ENCODE measurements around the gene EHMT1. TPM values are rescaled to one million over a fixed set of nuclear protein-coding genes. Genes with fewer than 3 reads are reported as not detected.

Gene EHMT1
- polyA plus RNA-seq, 1 of the 3 experiments (the other 2 are of a cell fraction) = 39.5 TPM

- Histone ChIP-seq H3K79me2 (ENCODE audit: insufficient read depth) (peaks cover 96% of the 10 kb centered on the region), H3K9me3 (no peaks in the 10 kb centered on the region), H2AFZ (ENCODE audit: low read depth) (no peak overlapping the region), H3K27ac (ENCODE audit: low read depth in 2 of 2, low read length in 1 of 2) (peak overlapping the region in 1 of 2 experiments; percentile 78; a peak in 2 of 4 replicates), H3K27me3 (ENCODE audit: insufficient read depth) (no peaks in the 10 kb centered on the region), H4K20me1 (ENCODE audit: insufficient read depth) (peaks cover 84% of the 10 kb centered on the region), H3F3A (replicated peaks; ENCODE audit: insufficient read depth) (peaks cover 17% of the 10 kb centered on the region), H3K4me3 (ENCODE audit: low read depth in 2 of 2, low read length in 1 of 2) (no peak overlapping the region; a peak in 1 of 4 replicates), H3K4me1 (ENCODE audit: control insufficient read depth in 1 of 2, insufficient read depth in 2 of 2, low read depth in 1 of 2, low read length in 1 of 2) (peaks cover 4 to 23% of the 10 kb centered on the region in 2 experiments; a peak in 3 of 4 replicates), H3K4me2 (no peak overlapping the region), H3K9me2 (no peaks in the 10 kb centered on the region), H3K36me3 (replicated peaks in 1 of 2; ENCODE audit: control insufficient read depth in 1 of 2, insufficient read depth in 2 of 2, low read length in 1 of 2) (peaks cover under 1 to 3% of the 10 kb centered on the region in 2 experiments), H3K9ac (no peak overlapping the region)
- 63% methylated on average over 13 of the region's 13 CpGs for WGBS (ENCODE audit: low lambda C conversion rate)
- CTCF ChIA-PET = interaction anchor here (0.5 to 3.9 kb wide), 36 partner anchors 9 to 443 kb away, joined by 3 to 35 read pairs (median 4); no protein-coding TSS in a partner anchor
- POLR2A ChIA-PET = no interaction called here
- TF ChIP-seq RXRA (IDR thresholded peaks at IDR 0.05; ENCODE audit: borderline replicate concordance, low read depth) (no peak), TAF1 (IDR thresholded peaks at IDR 0.05; ENCODE audit: borderline replicate concordance, low read depth, low read length) (no peak), RAD21 (IDR thresholded peaks at IDR 0.05; ENCODE audit: low read length) (peak; percentile 92), TCF12 (IDR thresholded peaks at IDR 0.05) (no peak), IRF3 (IDR thresholded peaks at IDR 0.05; ENCODE audit: low read depth, low read length) (no peak), CTCF (IDR thresholded peaks at IDR 0.05) (peak; percentile 90), ZBTB33 (IDR thresholded peaks at IDR 0.05; ENCODE audit: borderline replicate concordance, low read depth) (no peak), SMC3 (IDR thresholded peaks at IDR 0.05; ENCODE audit: low read depth, low read length) (peak; percentile 68)
- DNase-seq = peak; percentile 85
These were observed 54.3 kb downstream of the EHMT1 start for GRCh38 chr9:137672907-137673791.

GRCh38 chr9:137673886-137674285 is 55.1 kb downstream of the EHMT1 start:
- no peaks in the 10 kb centered on the region for H3K9me3 ChIP-seq
- WGBS (ENCODE audit: low lambda C conversion rate) = 85% methylated on average over 8 of the region's 10 CpGs
- H3K4me2 ChIP-seq = no peak overlapping the region
- CTCF ChIA-PET = interaction anchor here (0.6 to 3.9 kb wide), 9 partner anchors 10 to 547 kb away, joined by 3 to 35 read pairs (median 4); no protein-coding TSS in a partner anchor
- peaks cover 96% of the 10 kb centered on the region for H3K79me2 ChIP-seq (ENCODE audit: insufficient read depth)
- TF ChIP-seq TEAD4 (IDR thresholded peaks at IDR 0.05; ENCODE audit: borderline replicate concordance, insufficient read depth) (no peak), GABPA (IDR thresholded peaks at IDR 0.05; ENCODE audit: low read depth) (no peak), NFIC (IDR thresholded peaks at IDR 0.05; ENCODE audit: borderline replicate concordance) (no peak)
- H3F3A ChIP-seq (replicated peaks; ENCODE audit: insufficient read depth) = peaks cover 17% of the 10 kb centered on the region
- no peak overlapping the region for H2AFZ ChIP-seq (ENCODE audit: low read depth)
- peaks cover 84% of the 10 kb centered on the region for H4K20me1 ChIP-seq (ENCODE audit: insufficient read depth)
- POLR2A ChIA-PET = no interaction called here
- H3K9me2 ChIP-seq = no peaks in the 10 kb centered on the region
- H3K36me3 ChIP-seq (replicated peaks in 1 of 2; ENCODE audit: control insufficient read depth in 1 of 2, insufficient read depth in 2 of 2, low read length in 1 of 2) = peaks cover 5 to 6% of the 10 kb centered on the region in 2 experiments
- no peak overlapping the region for H3K9ac ChIP-seq
- no peaks in the 10 kb centered on the region for H3K27me3 ChIP-seq (ENCODE audit: insufficient read depth)
- DNase-seq = peak; percentile 60
- peaks cover 4 to 23% of the 10 kb centered on the region in 2 experiments; a peak in 3 of 4 replicates for H3K4me1 ChIP-seq (ENCODE audit: control insufficient read depth in 1 of 2, insufficient read depth in 2 of 2, low read depth in 1 of 2, low read length in 1 of 2)
- peak overlapping the region in 1 of 2 experiments; percentile 78; a peak in 2 of 4 replicates for H3K27ac ChIP-seq (ENCODE audit: low read depth in 2 of 2, low read length in 1 of 2)
- H3K4me3 ChIP-seq (ENCODE audit: low read depth in 2 of 2, low read length in 1 of 2) = no peak overlapping the region
